OCI-LY7 (cell line): Measurements from ENCODE around the gene GCAT.

ENCODE experiments used
- EZH2phosphoT487 ChIP-seq: fragments of 200-600 bp; sonication (generic); IDR thresholded peaks from 2 replicates; pipeline ENCODE4 v1.6.1; 2018; ENCODE audit warnings: low read depth, borderline replicate concordance, mild to moderate bottlenecking, mixed run types, antibody characterized with exemption, low read length, moderate library complexity, mixed read lengths
- TF ChIP-seq, protein P1 (sequence below): fragments of 200-600 bp; sonication (generic); conservative IDR thresholded peaks from 2 replicates; pipeline ENCODE4 v1.5.1; 2014; ENCODE audit warnings: mild to moderate bottlenecking, antibody characterized with exemption, low read length, moderate library complexity, mixed read lengths

DNA sequence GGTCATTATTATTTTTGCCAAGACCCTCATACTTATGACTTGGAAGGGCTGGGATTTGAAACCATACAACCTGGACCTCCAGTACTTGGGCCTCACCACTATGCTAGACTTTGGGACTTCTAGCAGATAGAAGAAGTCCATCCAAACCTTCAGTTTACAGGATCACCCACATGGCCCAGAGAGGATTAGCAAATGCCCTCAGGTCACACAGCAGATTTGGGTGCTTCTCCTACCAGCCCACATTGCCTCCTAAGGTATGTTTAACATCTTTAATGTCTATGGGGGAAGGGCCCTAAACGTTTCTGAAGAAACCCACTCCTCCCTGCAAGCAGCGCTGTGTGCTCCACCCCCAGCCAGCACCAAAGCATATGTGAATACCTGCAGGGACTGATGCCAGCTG lies 17.5 kb upstream of the GCAT start:
- TF ChIP-seq, protein P1, sequence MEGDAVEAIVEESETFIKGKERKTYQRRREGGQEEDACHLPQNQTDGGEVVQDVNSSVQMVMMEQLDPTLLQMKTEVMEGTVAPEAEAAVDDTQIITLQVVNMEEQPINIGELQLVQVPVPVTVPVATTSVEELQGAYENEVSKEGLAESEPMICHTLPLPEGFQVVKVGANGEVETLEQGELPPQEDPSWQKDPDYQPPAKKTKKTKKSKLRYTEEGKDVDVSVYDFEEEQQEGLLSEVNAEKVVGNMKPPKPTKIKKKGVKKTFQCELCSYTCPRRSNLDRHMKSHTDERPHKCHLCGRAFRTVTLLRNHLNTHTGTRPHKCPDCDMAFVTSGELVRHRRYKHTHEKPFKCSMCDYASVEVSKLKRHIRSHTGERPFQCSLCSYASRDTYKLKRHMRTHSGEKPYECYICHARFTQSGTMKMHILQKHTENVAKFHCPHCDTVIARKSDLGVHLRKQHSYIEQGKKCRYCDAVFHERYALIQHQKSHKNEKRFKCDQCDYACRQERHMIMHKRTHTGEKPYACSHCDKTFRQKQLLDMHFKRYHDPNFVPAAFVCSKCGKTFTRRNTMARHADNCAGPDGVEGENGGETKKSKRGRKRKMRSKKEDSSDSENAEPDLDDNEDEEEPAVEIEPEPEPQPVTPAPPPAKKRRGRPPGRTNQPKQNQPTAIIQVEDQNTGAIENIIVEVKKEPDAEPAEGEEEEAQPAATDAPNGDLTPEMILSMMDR, result no peak
- no peak for TF ChIP-seq EZH2phosphoT487
